ENCODE measurements around the gene NSUN2. TPM values are rescaled to one million over a fixed set of nuclear protein-coding genes. Genes with fewer than 3 reads are reported as not detected.
"Not testable (repeated sequence)": the region's sequence is repeated elsewhere in the genome, so short reads cannot be mapped to it uniquely, and the experiment has no call there.

NSUN2 gene
- polyA plus RNA-seq, 3 donors: 24.4 to 63.4 (median 25.6) TPM

DNA sequence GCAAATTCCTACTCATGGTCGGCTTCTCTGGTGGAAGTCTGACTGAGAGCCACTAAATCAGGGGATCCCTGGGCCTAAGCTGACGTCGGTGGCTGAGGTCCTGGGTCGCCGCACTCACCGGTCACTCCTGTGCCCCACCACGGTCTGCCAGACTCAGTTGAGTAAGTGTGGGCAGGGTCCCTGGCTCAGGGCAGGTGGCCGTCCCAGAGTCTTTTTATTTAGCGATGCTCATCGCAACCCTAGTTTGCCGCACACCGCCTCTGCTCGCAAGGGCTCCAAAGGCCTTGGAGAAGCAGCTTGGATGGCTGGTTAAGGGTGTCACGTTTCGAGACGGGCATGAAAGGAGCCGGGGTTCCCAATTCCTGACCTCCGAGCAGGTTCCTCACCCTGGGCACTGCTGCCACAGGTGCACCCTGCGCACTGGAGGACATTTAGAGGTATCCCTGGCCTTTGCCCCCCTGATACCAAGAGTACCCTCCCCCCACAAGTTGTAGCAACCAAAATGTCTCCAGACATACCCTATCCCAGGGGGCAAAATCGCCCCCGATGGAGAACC lies 59.9 kb downstream of the NSUN2 start:
- TF ChIP-seq, protein P1, sequence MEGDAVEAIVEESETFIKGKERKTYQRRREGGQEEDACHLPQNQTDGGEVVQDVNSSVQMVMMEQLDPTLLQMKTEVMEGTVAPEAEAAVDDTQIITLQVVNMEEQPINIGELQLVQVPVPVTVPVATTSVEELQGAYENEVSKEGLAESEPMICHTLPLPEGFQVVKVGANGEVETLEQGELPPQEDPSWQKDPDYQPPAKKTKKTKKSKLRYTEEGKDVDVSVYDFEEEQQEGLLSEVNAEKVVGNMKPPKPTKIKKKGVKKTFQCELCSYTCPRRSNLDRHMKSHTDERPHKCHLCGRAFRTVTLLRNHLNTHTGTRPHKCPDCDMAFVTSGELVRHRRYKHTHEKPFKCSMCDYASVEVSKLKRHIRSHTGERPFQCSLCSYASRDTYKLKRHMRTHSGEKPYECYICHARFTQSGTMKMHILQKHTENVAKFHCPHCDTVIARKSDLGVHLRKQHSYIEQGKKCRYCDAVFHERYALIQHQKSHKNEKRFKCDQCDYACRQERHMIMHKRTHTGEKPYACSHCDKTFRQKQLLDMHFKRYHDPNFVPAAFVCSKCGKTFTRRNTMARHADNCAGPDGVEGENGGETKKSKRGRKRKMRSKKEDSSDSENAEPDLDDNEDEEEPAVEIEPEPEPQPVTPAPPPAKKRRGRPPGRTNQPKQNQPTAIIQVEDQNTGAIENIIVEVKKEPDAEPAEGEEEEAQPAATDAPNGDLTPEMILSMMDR (IDR thresholded peaks at IDR 0.05): no peak
- H3K36me3 ChIP-seq (replicated peaks in 1 of 2; ENCODE audit: control insufficient read depth in 1 of 2, insufficient read depth in 2 of 2, low read length in 2 of 2): no peaks in the 10 kb centered on the region
- no peaks in the 10 kb centered on the region for H3K9me3 Mint-ChIP-seq
- no peaks in the 10 kb centered on the region for H3K27me3 ChIP-seq (ENCODE audit: control insufficient read depth in 2 of 2, insufficient read depth in 2 of 2, low read length in 2 of 2)
- no peaks in the 10 kb centered on the region for H4K20me1 ChIP-seq (ENCODE audit: insufficient read depth, low read length)
- H3K4me1 ChIP-seq (ENCODE audit: control insufficient read depth in 1 of 2, insufficient read depth in 2 of 2, low read length in 2 of 2): no peaks in the 10 kb centered on the region
- no peak overlapping the region for H2AFZ ChIP-seq (ENCODE audit: insufficient read depth, low read depth, low read length, poor library complexity, severe bottlenecking)
- no peaks in the 10 kb centered on the region for H3K36me3 Mint-ChIP-seq
- no peak overlapping the region for H3K4me2 ChIP-seq (replicated peaks; ENCODE audit: extremely low read depth, low read length, poor library complexity, severe bottlenecking)
- peaks cover 9% of the 10 kb centered on the region in 3 donors for H3K27me3 Mint-ChIP-seq (ENCODE audit: low read depth in 3 of 3)
- H3K79me2 ChIP-seq (ENCODE audit: insufficient read depth, low read length): no peaks in the 10 kb centered on the region
- H3K27ac Mint-ChIP-seq: no peak overlapping the region
- no peaks in the 10 kb centered on the region for H3K4me1 Mint-ChIP-seq
- no peaks in the 10 kb centered on the region for H3K9me3 ChIP-seq (replicated peaks in 1 of 2; ENCODE audit: control insufficient read depth in 1 of 2, insufficient read depth in 1 of 2, low read length in 2 of 2)
- WGBS (ENCODE audit: insufficient coverage): 89% methylated on average over 16 of the region's 21 CpGs
- DNase-seq: no peak
- no peak overlapping the region for H3K27ac ChIP-seq (ENCODE audit: low read depth in 1 of 2, low read length in 2 of 2)
- no peak overlapping the region for H3K4me3 Mint-ChIP-seq
- no peak overlapping the region for H3K4me3 ChIP-seq (replicated peaks in 1 of 3; ENCODE audit: low read depth in 2 of 3, low read length in 3 of 3)
- no peak overlapping the region for H3K9ac ChIP-seq (ENCODE audit: insufficient read depth, low read length, poor library complexity, severe bottlenecking)
- intact Hi-C loops (cut with micrococcal nuclease): no loop called here

DNA sequence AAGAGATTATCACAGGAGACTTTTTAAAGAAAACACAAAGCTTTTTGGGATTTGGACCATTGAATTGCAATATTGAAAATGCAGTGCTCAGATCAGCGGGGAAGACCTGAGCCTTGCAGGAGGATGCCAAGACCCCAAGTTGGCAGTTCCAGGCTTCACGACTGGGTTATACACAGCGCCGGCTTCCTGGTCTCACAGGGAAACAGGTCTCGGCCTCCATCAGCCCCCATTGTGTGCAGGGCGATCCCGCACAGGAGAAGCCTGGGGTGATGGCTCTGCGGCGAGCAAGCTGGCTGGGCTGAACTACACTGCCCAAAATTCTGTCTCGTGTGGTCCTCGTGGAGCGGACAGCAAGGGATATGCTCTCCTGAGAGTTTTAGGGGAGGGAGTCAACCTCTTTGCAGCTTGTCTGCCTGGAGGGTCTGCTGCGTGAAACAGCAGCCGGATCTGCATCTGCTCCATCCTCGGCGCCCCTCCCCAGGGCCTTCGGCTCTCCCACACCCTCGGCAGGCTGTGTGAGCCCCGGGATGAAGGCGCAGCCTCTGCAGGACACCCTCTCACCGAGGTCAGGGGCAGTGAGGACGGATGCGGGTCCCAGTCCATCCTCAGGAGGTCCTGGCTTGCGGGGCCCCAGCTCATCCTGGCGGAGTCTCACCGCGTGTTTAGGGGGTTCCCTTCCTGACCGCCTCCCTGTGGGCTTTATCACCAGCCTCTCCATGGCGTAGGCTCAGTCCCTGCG lies 60.6 kb downstream of the NSUN2 start:
- TF ChIP-seq, protein P1 (IDR thresholded peaks at IDR 0.05): no peak
- Mint-ChIP-seq H3K9me3 (no peaks in the 10 kb centered on the region), H3K27ac (no peak overlapping the region), H3K36me3 (no peaks in the 10 kb centered on the region), H3K4me1 (no peaks in the 10 kb centered on the region), H3K27me3 (ENCODE audit: low read depth in 3 of 3) (peaks cover 9 to 11% (median 10%) of the 10 kb centered on the region in 3 donors), H3K4me3 (no peak overlapping the region)
- H3K4me1 ChIP-seq (ENCODE audit: control insufficient read depth in 1 of 2, insufficient read depth in 2 of 2, low read length in 2 of 2): no peaks in the 10 kb centered on the region
- H3K9ac ChIP-seq (ENCODE audit: insufficient read depth, low read length, poor library complexity, severe bottlenecking): no peak overlapping the region
- H3K27ac ChIP-seq (ENCODE audit: low read depth in 1 of 2, low read length in 2 of 2): no peak overlapping the region
- H3K4me2 ChIP-seq (replicated peaks; ENCODE audit: extremely low read depth, low read length, poor library complexity, severe bottlenecking): no peak overlapping the region
- intact Hi-C loops (cut with micrococcal nuclease): no loop called here
- no peaks in the 10 kb centered on the region for H3K36me3 ChIP-seq (replicated peaks in 1 of 2; ENCODE audit: control insufficient read depth in 1 of 2, insufficient read depth in 2 of 2, low read length in 2 of 2)
- H2AFZ ChIP-seq (ENCODE audit: insufficient read depth, low read depth, low read length, poor library complexity, severe bottlenecking): no peak overlapping the region
- no peak overlapping the region for H3K4me3 ChIP-seq (replicated peaks in 1 of 3; ENCODE audit: low read depth in 2 of 3, low read length in 3 of 3)
- WGBS (ENCODE audit: insufficient coverage): 87% methylated on average over 23 of the region's 30 CpGs
- H3K27me3 ChIP-seq (ENCODE audit: control insufficient read depth in 2 of 2, insufficient read depth in 2 of 2, low read length in 2 of 2): no peaks in the 10 kb centered on the region
- H4K20me1 ChIP-seq (ENCODE audit: insufficient read depth, low read length): no peaks in the 10 kb centered on the region
- DNase-seq: no peak
- H3K79me2 ChIP-seq (ENCODE audit: insufficient read depth, low read length): no peaks in the 10 kb centered on the region
- no peaks in the 10 kb centered on the region for H3K9me3 ChIP-seq (replicated peaks in 1 of 2; ENCODE audit: control insufficient read depth in 1 of 2, insufficient read depth in 1 of 2, low read length in 2 of 2)

DNA sequence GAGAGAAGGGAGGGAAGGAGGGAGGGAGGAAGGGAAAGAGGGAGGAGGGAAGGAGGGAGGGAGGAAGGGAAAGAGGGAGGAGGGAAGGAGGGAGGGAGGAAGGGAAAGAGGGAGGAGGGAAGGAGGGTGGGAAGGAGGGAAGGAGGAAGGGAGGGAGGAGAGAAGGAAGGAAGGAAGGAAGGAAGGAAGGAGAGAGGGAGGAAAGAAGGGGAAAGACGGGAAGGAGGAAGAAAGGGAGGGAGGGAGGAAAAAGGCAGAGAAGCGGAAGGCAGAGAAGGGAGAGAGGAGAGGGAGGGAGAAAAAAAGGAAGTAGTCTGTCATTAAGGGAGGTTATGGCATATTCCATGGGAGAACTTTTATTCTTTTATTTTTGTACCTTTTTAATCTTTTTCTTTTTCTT lies 61.2 kb downstream of the NSUN2 start:
- H3K9me3 Mint-ChIP-seq, H3K4me1 Mint-ChIP-seq: not testable (repeated sequence)

More for the DNA sequence above, 61.2 kb downstream of the NSUN2 start:
- H3K36me3 ChIP-seq (replicated peaks in 1 of 2; ENCODE audit: control insufficient read depth in 1 of 2, insufficient read depth in 2 of 2, low read length in 2 of 2); H3K4me2 ChIP-seq (replicated peaks; ENCODE audit: extremely low read depth, low read length, poor library complexity, severe bottlenecking); H3K27ac ChIP-seq (ENCODE audit: low read depth in 1 of 2, low read length in 2 of 2); H3K4me3 Mint-ChIP-seq; H3K27ac Mint-ChIP-seq; H3K4me1 ChIP-seq (ENCODE audit: control insufficient read depth in 1 of 2, insufficient read depth in 2 of 2, low read length in 2 of 2); H3K9me3 ChIP-seq (replicated peaks in 1 of 2; ENCODE audit: control insufficient read depth in 1 of 2, insufficient read depth in 1 of 2, low read length in 2 of 2); intact Hi-C loops (cut with micrococcal nuclease); H3K36me3 Mint-ChIP-seq; H3K27me3 ChIP-seq (ENCODE audit: control insufficient read depth in 2 of 2, insufficient read depth in 2 of 2, low read length in 2 of 2); H2AFZ ChIP-seq (ENCODE audit: insufficient read depth, low read depth, low read length, poor library complexity, severe bottlenecking); H3K9ac ChIP-seq (ENCODE audit: insufficient read depth, low read length, poor library complexity, severe bottlenecking); H3K4me3 ChIP-seq (replicated peaks in 1 of 3; ENCODE audit: low read depth in 2 of 3, low read length in 3 of 3); DNase-seq; H3K79me2 ChIP-seq (ENCODE audit: insufficient read depth, low read length); H4K20me1 ChIP-seq (ENCODE audit: insufficient read depth, low read length): not testable (repeated sequence)
- peaks cover 11 to 12% (median 11%) of the 10 kb centered on the region in 3 donors for H3K27me3 Mint-ChIP-seq (ENCODE audit: low read depth in 3 of 3)
- WGBS (ENCODE audit: insufficient coverage): 57% methylated on average over 2 of the region's 2 CpGs

Data from CD14-positive monocyte (primary cell).